ENCODE measurements around the gene VAV2. TPM values are rescaled to one million over a fixed set of nuclear protein-coding genes. Genes with fewer than 3 reads are reported as not detected.

VAV2 gene
- 1 to 10 TPM; 3.9 to 5.1 (median 4.8) TPM for total RNA-seq
- total RNA-seq (2013) = 13.5 TPM

GRCh38 chr9:133991964-133992779 lies at the start of gene VAV2:
VAV2 (minus strand) TSS chr9:133992324; CDS start chr9:133992278, 46 bp downstream.
- Histone ChIP-seq H3K36me3 (ENCODE audit: control insufficient read depth, insufficient read depth, low read length) (no peaks in the 10 kb centered on the region), H3K27ac (ENCODE audit: low read length) (peak within 1 kb of the TSS; percentile 19), H3K9me3 (ENCODE audit: control insufficient read depth, insufficient read depth, low read length) (no peaks in the 10 kb centered on the region), H3K27me3 (ENCODE audit: control insufficient read depth, insufficient read depth, low read length) (peaks cover 11% of the 10 kb centered on the region), H3K4me3 (ENCODE audit: low read length) (peak within 1 kb of the TSS; percentile 70), H3K4me1 (ENCODE audit: control insufficient read depth, insufficient read depth, low read length) (peaks cover 33% of the 10 kb centered on the region)
- peaks cover 0 to 10% of the 10 kb centered on the region in 2 donors for H3K27me3 Mint-ChIP-seq (ENCODE audit: low read depth in 2 of 2)
- ATAC-seq (peak; percentile 44 to 67 (median 56)), DNase-seq (peak; percentile 26 to 65)
- H3K36me3 Mint-ChIP-seq = no peaks in the 10 kb centered on the region
- H3K9me3 Mint-ChIP-seq = no peaks in the 10 kb centered on the region
- no peak within 1 kb of the TSS for H3K27ac Mint-ChIP-seq
- intact Hi-C loops (cut with micrococcal nuclease) = no loop called here
- TF ChIP-seq CTCF (IDR thresholded peaks at IDR 0.05) = no peak
- peaks cover 0 to 7% of the 10 kb centered on the region in 2 donors for H3K4me1 Mint-ChIP-seq
- peak within 1 kb of the TSS; percentile 69 for H3K4me3 Mint-ChIP-seq
- WGBS (ENCODE audit: insufficient coverage) = under 1% methylated on average over 124 of the region's 124 CpGs

- H3K27me3 ChIP-seq (ENCODE audit: control insufficient read depth, insufficient read depth, low read length) = no peaks in the 10 kb centered on the region
- peaks cover 49% of the 10 kb centered on the region for H3K36me3 ChIP-seq (ENCODE audit: control insufficient read depth, insufficient read depth, low read length)
- peaks cover 0 to 10% of the 10 kb centered on the region in 2 donors for H3K4me1 Mint-ChIP-seq
- no peak for TF ChIP-seq CTCF (IDR thresholded peaks at IDR 0.05)
- no peaks in the 10 kb centered on the region for H3K4me1 ChIP-seq (ENCODE audit: control insufficient read depth, insufficient read depth, low read length)
- no peaks in the 10 kb centered on the region for H3K9me3 Mint-ChIP-seq
- ATAC-seq (no peak), DNase-seq (no peak)
- H3K9me3 ChIP-seq (ENCODE audit: control insufficient read depth, insufficient read depth, low read length) = no peaks in the 10 kb centered on the region
- intact Hi-C loops (cut with micrococcal nuclease) = no loop called here
- no peak overlapping the region for H3K27ac ChIP-seq (ENCODE audit: low read length)
- 97% methylated on average over 16 of the region's 16 CpGs for WGBS (ENCODE audit: insufficient coverage)
- peaks cover 8% of the 10 kb centered on the region for H3K36me3 Mint-ChIP-seq
- no peak overlapping the region for H3K4me3 Mint-ChIP-seq
- no peaks in the 10 kb centered on the region for H3K27me3 Mint-ChIP-seq (ENCODE audit: low read depth in 2 of 2)
- no peak overlapping the region for H3K27ac Mint-ChIP-seq
- no peak overlapping the region for H3K4me3 ChIP-seq (ENCODE audit: low read length)
Observed at GRCh38 chr9:134041649-134041962, 49.5 kb upstream of the VAV2 start.

- no peaks in the 10 kb centered on the region for H3K9me3 ChIP-seq (ENCODE audit: control insufficient read depth, insufficient read depth, low read length)
- H3K27me3 ChIP-seq (ENCODE audit: control insufficient read depth, insufficient read depth, low read length) = no peaks in the 10 kb centered on the region
- intact Hi-C loops (cut with micrococcal nuclease) = no loop called here
- no peak for TF ChIP-seq CTCF (IDR thresholded peaks at IDR 0.05)
- ATAC-seq = no peak
- Mint-ChIP-seq H3K4me3 (no peak overlapping the region), H3K9me3 (no peaks in the 10 kb centered on the region), H3K27me3 (ENCODE audit: low read depth in 2 of 2) (no peaks in the 10 kb centered on the region), H3K27ac (no peak overlapping the region), H3K4me1 (peaks cover 0 to 10% of the 10 kb centered on the region in 2 donors), H3K36me3 (peaks cover 8% of the 10 kb centered on the region)
- WGBS (ENCODE audit: insufficient coverage) = 94% methylated on average over 21 of the region's 21 CpGs
- H3K4me3 ChIP-seq (ENCODE audit: low read length) = no peak overlapping the region
- no peak overlapping the region for H3K27ac ChIP-seq (ENCODE audit: low read length)
- peaks cover 51% of the 10 kb centered on the region for H3K36me3 ChIP-seq (ENCODE audit: control insufficient read depth, insufficient read depth, low read length)
- no peak for DNase-seq
- no peaks in the 10 kb centered on the region for H3K4me1 ChIP-seq (ENCODE audit: control insufficient read depth, insufficient read depth, low read length)
Observed at GRCh38 chr9:134040781-134041648, 48.9 kb upstream of the VAV2 start.
